Measurements from ENCODE around the gene KIF18A.

The KIF18A gene

GRCh38 chr11:28026634-28027290, 81.2 kb downstream of the KIF18A start:
- no peak overlapping the region for H3K4me3 Mint-ChIP-seq
- no peaks in the 10 kb centered on the region for H3K4me1 Mint-ChIP-seq
- no peak for ATAC-seq
- no peak for DNase-seq (ENCODE audit: low spot score in 2 of 2)
- H3K36me3 Mint-ChIP-seq: peaks cover 12% of the 10 kb centered on the region
- H3K9me3 Mint-ChIP-seq: no peaks in the 10 kb centered on the region
- no peak overlapping the region for H3K27ac Mint-ChIP-seq

GRCh38 chr11:28017816-28018215, 90.1 kb downstream of the KIF18A start:
- no peak for DNase-seq (ENCODE audit: low spot score in 2 of 2)
- Mint-ChIP-seq H3K4me1 (no peaks in the 10 kb centered on the region), H3K36me3 (no peaks in the 10 kb centered on the region), H3K9me3 (no peaks in the 10 kb centered on the region), H3K27ac (no peak overlapping the region), H3K4me3 (no peak overlapping the region)
- no peak for ATAC-seq

- no peaks in the 10 kb centered on the region for H3K4me1 Mint-ChIP-seq
- H3K36me3 Mint-ChIP-seq: no peaks in the 10 kb centered on the region
- no peak overlapping the region for H3K4me3 Mint-ChIP-seq
- ATAC-seq (no peak), DNase-seq (ENCODE audit: low spot score in 2 of 2) (no peak)
- no peak overlapping the region for H3K27ac Mint-ChIP-seq
- no peaks in the 10 kb centered on the region for H3K9me3 Mint-ChIP-seq
Observed at GRCh38 chr11:28011813-28012212, 96.1 kb downstream of the KIF18A start.

- H3K4me3 Mint-ChIP-seq: no peak overlapping the region
- H3K9me3 Mint-ChIP-seq: no peaks in the 10 kb centered on the region
- no peaks in the 10 kb centered on the region for H3K4me1 Mint-ChIP-seq
- H3K36me3 Mint-ChIP-seq: no peaks in the 10 kb centered on the region
- no peak overlapping the region for H3K27ac Mint-ChIP-seq
- no peak for DNase-seq (ENCODE audit: low spot score in 2 of 2)
- ATAC-seq: no peak
Observed at GRCh38 chr11:28009996-28010395, 98.0 kb downstream of the KIF18A start.

GRCh38 chr11:28009388-28009787, 98.6 kb downstream of the KIF18A start:
- Mint-ChIP-seq H3K27ac (no peak overlapping the region), H3K4me1 (no peaks in the 10 kb centered on the region), H3K4me3 (no peak overlapping the region), H3K9me3 (peaks cover 2% of the 10 kb centered on the region), H3K36me3 (no peaks in the 10 kb centered on the region)
- DNase-seq (ENCODE audit: low spot score in 2 of 2) (no peak), ATAC-seq (no peak)

GRCh38 chr11:28003615-28004014, 104.3 kb downstream of the KIF18A start:
- H3K36me3 Mint-ChIP-seq: no peaks in the 10 kb centered on the region
- ATAC-seq (no peak), DNase-seq (ENCODE audit: low spot score in 2 of 2) (no peak)
- no peaks in the 10 kb centered on the region for H3K4me1 Mint-ChIP-seq
- H3K4me3 Mint-ChIP-seq: no peak overlapping the region
- no peak overlapping the region for H3K27ac Mint-ChIP-seq
- peaks cover 17% of the 10 kb centered on the region for H3K9me3 Mint-ChIP-seq

DNA sequence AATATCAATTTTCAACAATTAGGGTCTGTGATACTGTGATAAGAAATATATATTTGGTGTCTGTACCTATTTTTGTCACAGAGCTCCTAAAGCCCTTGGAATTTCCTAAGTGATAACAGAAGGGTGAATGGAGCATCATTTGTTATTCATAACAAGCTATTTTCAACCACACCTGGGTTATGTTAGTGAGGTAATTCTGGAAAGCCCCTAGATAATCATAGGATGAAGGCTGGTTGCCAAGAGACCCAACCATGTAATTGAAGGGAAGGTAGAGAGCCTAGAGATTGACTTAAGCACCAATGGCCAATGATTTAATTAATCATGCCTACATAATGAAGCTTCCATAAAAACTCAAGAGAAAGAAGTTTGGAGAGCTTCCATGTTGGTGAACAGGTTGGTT, 109.4 kb downstream of the KIF18A start:
- ATAC-seq: no peak
- Mint-ChIP-seq H3K4me3 (no peak overlapping the region), H3K4me1 (no peaks in the 10 kb centered on the region)

DNA sequence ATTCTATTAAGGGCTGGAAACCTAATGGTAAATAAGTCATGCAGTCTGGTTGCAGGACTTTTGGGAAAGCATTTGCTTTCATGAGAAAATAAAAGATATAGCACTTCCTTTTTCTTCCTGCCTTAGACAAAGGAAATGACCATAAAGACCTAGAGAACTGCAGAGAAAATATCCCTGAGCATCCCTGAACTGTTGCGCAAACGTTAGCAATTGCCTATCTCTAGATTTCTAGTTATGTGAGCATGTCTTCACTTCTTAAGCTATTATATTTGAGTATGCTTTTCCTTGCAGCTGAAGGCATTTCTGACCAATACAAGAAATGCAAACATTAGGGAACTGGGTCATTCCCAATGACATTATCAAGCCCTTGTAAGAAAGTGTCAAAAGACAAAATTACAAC, 110.6 kb downstream of the KIF18A start:
- ATAC-seq (no peak), DNase-seq (ENCODE audit: low spot score in 2 of 2) (no peak)
- Mint-ChIP-seq H3K4me3 (no peak overlapping the region), H3K9me3 (peaks cover 6% of the 10 kb centered on the region), H3K27ac (no peak overlapping the region), H3K36me3 (no peaks in the 10 kb centered on the region), H3K4me1 (no peaks in the 10 kb centered on the region)

More for the DNA sequence above, 109.4 kb downstream of the KIF18A start:
- Mint-ChIP-seq H3K27ac (no peak overlapping the region), H3K36me3 (no peaks in the 10 kb centered on the region), H3K9me3 (peaks cover 13% of the 10 kb centered on the region)
- no peak for DNase-seq (ENCODE audit: low spot score in 2 of 2)

- peaks cover under 1% of the 10 kb centered on the region for H3K9me3 Mint-ChIP-seq
- H3K4me1 Mint-ChIP-seq: no peaks in the 10 kb centered on the region
- H3K4me3 Mint-ChIP-seq: no peak overlapping the region
Observed at GRCh38 chr11:27996066-27996465, 111.9 kb downstream of the KIF18A start.

DNA sequence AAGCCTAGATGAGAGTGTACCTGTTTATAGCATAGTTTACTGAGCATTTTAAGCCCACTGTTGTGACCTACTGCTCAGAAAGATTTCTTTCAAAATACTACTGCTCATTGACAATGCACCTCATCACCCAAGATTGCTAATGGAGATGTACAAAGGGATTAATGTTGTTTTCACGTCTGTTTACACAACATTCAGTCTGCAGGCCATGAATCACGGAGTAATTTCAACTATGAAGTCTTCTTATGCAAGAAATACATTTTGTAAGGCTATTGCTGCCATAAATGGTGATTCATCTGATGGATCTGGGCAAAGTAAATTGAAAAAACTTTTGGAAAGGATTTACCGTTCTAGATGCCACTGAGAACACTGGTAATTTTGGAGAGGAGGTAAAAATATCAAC, 112.9 kb downstream of the KIF18A start:
- ATAC-seq (no peak), DNase-seq (ENCODE audit: low spot score in 2 of 2) (no peak)
- Mint-ChIP-seq H3K9me3 (no peaks in the 10 kb centered on the region), H3K27ac (no peak overlapping the region), H3K4me1 (no peaks in the 10 kb centered on the region), H3K4me3 (no peak overlapping the region), H3K36me3 (no peaks in the 10 kb centered on the region)

More at GRCh38 chr11:27996066-27996465, 111.9 kb downstream of the KIF18A start:
- Mint-ChIP-seq H3K27ac (no peak overlapping the region), H3K36me3 (no peaks in the 10 kb centered on the region)
- ATAC-seq (no peak), DNase-seq (ENCODE audit: low spot score in 2 of 2) (no peak)

GRCh38 chr11:27991736-27992135, 116.2 kb downstream of the KIF18A start:
- Mint-ChIP-seq H3K27ac (no peak overlapping the region), H3K36me3 (no peaks in the 10 kb centered on the region), H3K9me3 (no peaks in the 10 kb centered on the region), H3K4me1 (no peaks in the 10 kb centered on the region), H3K4me3 (no peak overlapping the region)
- ATAC-seq (no peak), DNase-seq (ENCODE audit: low spot score in 2 of 2) (no peak)

DNA sequence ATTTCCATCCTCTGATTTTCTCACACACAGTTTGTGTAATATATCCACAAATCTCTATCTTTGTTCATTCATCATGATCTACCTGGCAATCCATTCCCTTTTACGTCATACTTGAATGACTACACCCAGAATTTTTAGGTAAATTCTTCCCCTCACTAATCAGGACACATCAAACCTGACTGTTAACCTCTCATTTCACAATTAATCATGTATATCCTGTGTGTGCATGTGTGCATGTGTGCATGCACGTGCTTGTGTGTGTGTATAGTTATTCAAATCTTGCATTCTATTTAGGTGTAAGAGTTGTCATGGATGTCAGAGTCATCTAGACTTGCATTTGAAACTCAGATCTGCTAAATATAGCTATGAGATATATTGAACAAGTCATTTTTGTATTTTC, 130.4 kb downstream of the KIF18A start:
- ATAC-seq: no peak

GRCh38 chr11:27977031-27977430, 130.9 kb downstream of the KIF18A start:
- Mint-ChIP-seq H3K9me3 (no peaks in the 10 kb centered on the region), H3K4me3 (no peak overlapping the region), H3K4me1 (no peaks in the 10 kb centered on the region), H3K27ac (no peak overlapping the region), H3K36me3 (no peaks in the 10 kb centered on the region)
- ATAC-seq (no peak), DNase-seq (ENCODE audit: low spot score in 2 of 2) (no peak)

More for the DNA sequence above, 130.4 kb downstream of the KIF18A start:
- Mint-ChIP-seq H3K4me1 (no peaks in the 10 kb centered on the region), H3K27ac (no peak overlapping the region), H3K9me3 (no peaks in the 10 kb centered on the region), H3K4me3 (no peak overlapping the region), H3K36me3 (no peaks in the 10 kb centered on the region)
- no peak for DNase-seq (ENCODE audit: low spot score in 2 of 2)

DNA sequence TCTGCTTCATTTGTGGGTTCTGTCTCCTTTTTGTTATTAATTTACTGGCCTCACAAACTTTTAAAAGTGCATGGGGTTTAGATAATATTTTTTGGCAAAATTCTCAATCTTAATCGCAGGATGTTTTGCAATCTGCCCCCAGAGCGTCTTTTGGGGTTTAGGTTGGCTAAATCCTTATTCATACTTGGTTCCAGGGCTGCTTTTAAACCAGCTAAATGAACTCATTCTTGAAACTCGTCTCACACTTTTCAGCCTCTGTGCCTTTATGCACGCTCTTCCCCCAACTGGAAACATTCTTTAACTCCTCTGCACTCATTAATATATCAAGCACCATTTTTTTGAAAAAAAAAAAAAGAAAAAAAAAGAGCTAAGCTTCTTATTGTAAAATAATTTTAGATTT, 131.7 kb downstream of the KIF18A start:
- no peaks in the 10 kb centered on the region for H3K36me3 Mint-ChIP-seq
- ATAC-seq: no peak
- no peak overlapping the region for H3K4me3 Mint-ChIP-seq

DNA sequence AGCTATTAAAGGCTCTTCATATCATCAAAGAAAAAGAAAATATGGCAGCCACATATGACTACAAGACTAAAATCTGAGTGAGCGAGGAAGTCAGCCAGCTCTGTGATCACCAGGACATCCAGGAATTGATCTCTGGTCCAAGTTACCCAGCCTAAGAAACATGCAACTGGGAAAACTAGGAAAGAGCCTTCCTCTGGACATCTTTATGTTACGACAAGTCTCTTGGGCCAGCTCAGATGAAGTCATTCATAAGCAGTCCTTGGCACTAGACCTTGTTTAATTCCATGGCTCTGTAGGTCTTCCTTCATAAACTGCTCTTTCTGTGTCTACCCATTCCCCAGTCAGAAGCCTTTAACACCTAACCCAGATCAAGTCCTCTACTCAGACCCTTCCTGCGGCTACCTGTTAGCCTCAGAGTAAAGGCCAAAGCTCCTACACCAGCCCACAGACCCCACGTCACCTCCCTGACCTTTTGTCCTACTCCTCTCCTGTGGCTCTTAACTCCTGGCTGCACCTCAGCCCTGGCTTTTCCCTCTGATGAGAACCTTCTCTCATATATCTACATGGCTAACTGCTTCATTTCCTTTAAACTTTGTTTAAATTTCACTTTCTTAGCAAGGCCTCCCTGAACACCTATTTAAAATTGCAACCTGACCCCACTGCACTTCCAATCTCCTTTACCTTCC, 134.0 kb downstream of the KIF18A start:
- H3K4me1 Mint-ChIP-seq: no peaks in the 10 kb centered on the region
- DNase-seq (ENCODE audit: low spot score in 2 of 2): no peak
- no peaks in the 10 kb centered on the region for H3K36me3 Mint-ChIP-seq
- H3K4me3 Mint-ChIP-seq: no peak overlapping the region
- no peak overlapping the region for H3K27ac Mint-ChIP-seq
- H3K9me3 Mint-ChIP-seq: no peaks in the 10 kb centered on the region
- no peak for ATAC-seq

More for the DNA sequence above, 131.7 kb downstream of the KIF18A start:
- Mint-ChIP-seq H3K27ac (no peak overlapping the region), H3K4me1 (no peaks in the 10 kb centered on the region), H3K9me3 (no peaks in the 10 kb centered on the region)
- no peak for DNase-seq (ENCODE audit: low spot score in 2 of 2)

GRCh38 chr11:27972522-27973170, 135.3 kb downstream of the KIF18A start:
- ATAC-seq (no peak), DNase-seq (ENCODE audit: low spot score in 2 of 2) (no peak)
- Mint-ChIP-seq H3K4me1 (no peaks in the 10 kb centered on the region), H3K9me3 (no peaks in the 10 kb centered on the region), H3K4me3 (no peak overlapping the region), H3K27ac (no peak overlapping the region), H3K36me3 (no peaks in the 10 kb centered on the region)
